TTC549 (cell line): Measurements from ENCODE around the gene SSR3.
"Not testable (repeated sequence)": the region's sequence is repeated elsewhere in the genome, so short reads cannot be mapped to it uniquely, and the experiment has no call there.

Source experiments
- FAIRE-seq: peaks from 2 replicates; lab custom pipeline; 2012; peaks lifted over from hg19 to GRCh38; lab: Jason Lieb, UNC

SSR3 gene

GRCh38 chr3:156575641-156576040 is 20.7 kb upstream of the SSR3 start:
- no peak for FAIRE-seq

- not testable (repeated sequence) for FAIRE-seq
Measured at GRCh38 chr3:156569881-156570280, 15.0 kb upstream of the SSR3 start.

GRCh38 chr3:156569016-156569415 is 14.1 kb upstream of the SSR3 start:
- not testable (repeated sequence) for FAIRE-seq

- no peak for FAIRE-seq
Measured at GRCh38 chr3:156563900-156564682, 9.2 kb upstream of the SSR3 start.

GRCh38 chr3:156562486-156562885 is 7.6 kb upstream of the SSR3 start:
- FAIRE-seq, result not testable (repeated sequence)

GRCh38 chr3:156561533-156561932 is 6.6 kb upstream of the SSR3 start:
- FAIRE-seq, result no peak

GRCh38 chr3:156559321-156559720 is 4.4 kb upstream of the SSR3 start:
- FAIRE-seq, result no peak

GRCh38 chr3:156558389-156558788 is 3.5 kb upstream of the SSR3 start:
- no peak for FAIRE-seq

- FAIRE-seq, result no peak
Measured at GRCh38 chr3:156554515-156554841, 439 bp downstream of the SSR3 start.

GRCh38 chr3:156553705-156554356 is 1.1 kb downstream of the SSR3 start:
- FAIRE-seq, result no peak

GRCh38 chr3:156552973-156553372 is 1.9 kb downstream of the SSR3 start:
- FAIRE-seq, result no peak

GRCh38 chr3:156551746-156552145 is 3.2 kb downstream of the SSR3 start:
- no peak for FAIRE-seq

GRCh38 chr3:156551261-156551660 is 3.7 kb downstream of the SSR3 start:
- no peak for FAIRE-seq

- FAIRE-seq, result no peak
Measured at GRCh38 chr3:156548902-156549301, 6.0 kb downstream of the SSR3 start.

GRCh38 chr3:156548041-156548687 is 6.8 kb downstream of the SSR3 start:
- no peak for FAIRE-seq

- no peak for FAIRE-seq
Measured at GRCh38 chr3:156547637-156548036, 7.3 kb downstream of the SSR3 start.

GRCh38 chr3:156543043-156543555 is 11.8 kb downstream of the SSR3 start:
- FAIRE-seq, result no peak

- FAIRE-seq, result no peak
Measured at GRCh38 chr3:156542101-156543042, 12.5 kb downstream of the SSR3 start.

- FAIRE-seq, result no peak
Measured at GRCh38 chr3:156539802-156540201, 15.1 kb downstream of the SSR3 start.

- no peak for FAIRE-seq
Measured at GRCh38 chr3:156539051-156539450, 15.9 kb downstream of the SSR3 start.

GRCh38 chr3:156536524-156537316 is 18.2 kb downstream of the SSR3 start:
- no peak for FAIRE-seq
